Colon (tissue), 2 donors: ENCODE data around the gene CORO7.
"Not testable (repeated sequence)": the region's sequence is repeated elsewhere in the genome, so short reads cannot be mapped to it uniquely, and the experiment has no call there.

Experiments
- FAIRE-seq: peaks from 2 replicates; lab custom pipeline; 2012; peaks lifted over from hg19 to GRCh38; lab: Jason Lieb, UNC
- donor health status: control.
- donor health status: control.

CORO7 gene

DNA sequence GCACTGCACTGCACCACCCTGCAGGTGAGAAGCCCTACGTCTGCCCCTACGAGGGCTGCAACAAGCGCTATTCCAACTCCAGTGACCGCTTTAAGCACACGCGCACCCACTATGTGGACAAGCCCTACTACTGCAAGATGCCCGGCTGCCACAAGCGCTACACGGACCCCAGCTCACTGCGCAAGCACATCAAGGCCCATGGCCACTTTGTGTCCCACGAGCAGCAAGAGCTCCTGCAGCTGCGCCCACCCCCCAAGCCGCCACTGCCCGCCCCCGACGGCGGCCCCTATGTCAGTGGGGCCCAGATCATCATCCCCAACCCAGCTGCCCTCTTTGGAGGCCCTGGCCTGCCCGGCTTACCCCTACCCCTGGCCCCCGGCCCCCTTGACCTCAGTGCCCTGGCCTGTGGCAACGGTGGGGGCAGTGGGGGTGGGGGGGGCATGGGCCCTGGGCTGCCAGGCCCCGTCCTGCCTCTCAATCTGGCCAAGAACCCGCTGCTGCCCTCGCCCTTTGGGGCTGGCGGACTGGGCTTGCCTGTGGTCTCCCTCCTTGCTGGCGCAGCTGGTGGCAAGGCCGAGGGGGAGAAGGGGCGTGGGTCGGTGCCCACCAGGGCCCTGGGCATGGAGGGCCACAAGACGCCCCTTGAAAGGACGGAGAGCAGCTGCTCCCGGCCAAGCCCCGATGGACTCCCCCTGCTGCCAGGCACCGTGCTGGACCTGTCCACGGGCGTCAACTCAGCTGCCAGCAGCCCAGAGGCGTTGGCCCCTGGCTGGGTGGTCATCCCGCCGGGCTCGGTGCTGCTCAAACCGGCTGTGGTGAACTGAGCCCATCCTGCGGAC lies 79.5 kb downstream of the CORO7 start:
- FAIRE-seq: no peak

DNA sequence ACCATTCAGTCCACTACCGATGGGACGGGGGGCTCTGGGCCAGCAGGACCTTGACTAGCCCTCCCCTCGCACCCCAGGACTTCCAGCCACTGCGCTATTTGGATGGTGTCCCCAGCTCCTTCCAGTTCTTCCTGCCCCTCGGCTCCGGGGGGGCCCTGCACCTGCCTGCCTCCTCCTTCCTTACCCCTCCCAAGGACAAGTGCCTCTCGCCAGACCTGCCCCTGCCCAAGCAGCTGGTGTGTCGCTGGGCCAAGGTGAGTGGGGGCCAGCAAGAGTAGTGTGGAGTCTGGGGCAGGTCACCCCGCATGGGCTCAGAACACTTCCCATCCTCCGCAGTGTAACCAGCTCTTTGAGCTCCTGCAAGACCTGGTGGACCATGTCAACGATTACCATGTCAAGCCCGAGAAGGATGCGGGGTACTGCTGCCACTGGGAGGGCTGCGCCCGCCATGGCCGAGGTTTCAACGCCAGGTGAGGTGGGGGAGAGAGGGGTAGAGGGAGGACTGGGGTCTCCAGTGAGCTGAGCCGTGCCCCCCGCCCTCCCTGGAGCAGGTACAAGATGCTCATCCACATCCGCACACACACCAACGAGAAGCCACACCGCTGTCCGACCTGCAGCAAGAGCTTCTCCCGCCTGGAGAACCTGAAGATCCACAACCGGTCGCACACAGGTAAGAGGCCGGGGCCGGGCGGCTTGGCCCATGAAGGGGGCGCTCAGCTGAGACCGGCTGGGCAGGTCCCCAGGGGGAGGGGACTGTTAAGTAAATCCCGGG lies 81.5 kb downstream of the CORO7 start:
- FAIRE-seq: no peak

DNA sequence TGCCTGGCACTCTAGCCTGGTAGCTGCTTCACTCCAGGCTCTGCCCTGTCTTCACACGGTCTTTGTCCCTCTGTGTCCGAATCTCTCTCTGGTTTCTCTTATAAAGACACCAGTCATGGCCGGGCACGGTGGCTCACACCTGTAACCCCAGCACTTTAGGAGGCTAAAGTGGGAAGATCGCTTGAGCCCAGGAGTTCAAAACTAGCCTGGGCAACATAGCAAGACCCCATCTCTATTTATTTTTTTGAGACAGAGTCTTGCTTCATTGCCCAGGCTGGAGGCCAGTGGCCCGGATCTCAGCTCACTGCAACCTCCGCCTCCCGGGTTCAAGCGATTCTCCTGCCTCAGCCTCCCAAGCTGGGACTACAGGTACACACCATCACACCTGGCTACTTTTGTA lies 82.7 kb downstream of the CORO7 start:
- FAIRE-seq: not testable (repeated sequence)

DNA sequence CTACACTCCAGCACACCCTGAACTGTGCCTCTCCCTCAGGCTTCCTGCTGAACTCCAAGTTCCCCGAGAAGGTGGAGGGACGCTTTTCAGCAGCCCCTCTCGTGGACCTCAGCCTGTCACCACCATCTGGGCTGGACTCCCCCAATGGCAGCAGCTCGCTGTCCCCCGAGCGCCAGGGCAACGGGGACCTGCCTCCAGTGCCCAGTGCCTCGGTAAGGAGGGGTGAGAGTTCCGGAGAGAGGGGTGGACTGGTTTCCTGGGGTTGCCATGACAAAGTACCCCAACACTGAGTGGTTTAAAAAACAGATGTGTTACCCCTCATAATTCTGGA lies 83.1 kb downstream of the CORO7 start:
- no peak for FAIRE-seq

DNA sequence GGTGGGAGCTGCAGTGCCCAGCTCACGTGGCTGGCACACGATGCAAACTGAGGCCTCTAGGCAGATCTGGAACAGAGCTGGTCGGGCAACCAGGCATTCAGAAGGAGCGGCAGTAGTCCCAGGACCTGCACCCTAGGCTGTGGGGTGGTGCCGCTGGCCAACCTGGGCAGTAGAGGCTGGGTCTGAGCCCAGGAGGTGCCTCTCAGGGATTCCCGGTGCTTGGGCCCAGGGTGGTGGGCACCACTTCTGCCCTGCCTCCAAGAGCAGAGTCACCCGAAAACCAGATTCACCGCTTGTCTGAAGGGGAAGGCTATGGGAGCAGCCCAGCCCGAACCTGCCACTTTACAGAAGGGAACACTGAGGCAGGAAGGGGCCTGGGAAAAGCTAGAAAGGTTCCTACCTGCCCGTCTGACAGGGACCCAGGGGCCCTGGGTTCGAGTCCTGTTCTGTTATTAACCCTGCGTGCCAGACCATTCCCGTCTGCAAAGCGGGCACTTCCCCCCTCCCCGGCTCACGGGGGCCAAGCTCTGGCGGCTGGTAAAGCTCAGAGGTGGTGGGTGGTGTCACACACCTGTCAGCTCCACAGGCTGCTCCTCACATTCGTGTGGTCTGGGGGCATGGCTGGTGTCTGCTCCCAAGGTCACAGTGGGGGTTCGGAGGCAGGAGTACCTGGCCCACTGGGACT lies 83.6 kb downstream of the CORO7 start:
- no peak for FAIRE-seq

DNA sequence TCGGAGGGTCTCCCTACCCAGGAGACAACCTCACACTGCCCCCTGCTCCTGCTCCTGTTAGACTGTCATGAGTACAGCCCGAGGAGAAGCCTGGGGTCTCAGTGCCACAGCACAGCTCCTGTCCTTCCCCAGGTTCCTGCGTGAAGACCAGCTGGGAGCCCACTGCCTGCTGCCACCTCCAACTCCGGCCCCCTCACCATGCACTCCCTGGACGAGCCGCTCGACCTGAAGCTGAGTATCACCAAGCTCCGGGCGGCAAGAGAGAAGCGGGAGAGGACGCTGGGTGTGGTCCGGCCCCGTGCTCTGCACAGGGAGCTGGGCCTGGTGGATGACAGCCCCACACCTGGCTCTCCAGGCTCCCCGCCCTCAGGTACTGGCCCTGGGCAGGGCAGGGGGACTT lies 84.3 kb downstream of the CORO7 start:
- no peak for FAIRE-seq

DNA sequence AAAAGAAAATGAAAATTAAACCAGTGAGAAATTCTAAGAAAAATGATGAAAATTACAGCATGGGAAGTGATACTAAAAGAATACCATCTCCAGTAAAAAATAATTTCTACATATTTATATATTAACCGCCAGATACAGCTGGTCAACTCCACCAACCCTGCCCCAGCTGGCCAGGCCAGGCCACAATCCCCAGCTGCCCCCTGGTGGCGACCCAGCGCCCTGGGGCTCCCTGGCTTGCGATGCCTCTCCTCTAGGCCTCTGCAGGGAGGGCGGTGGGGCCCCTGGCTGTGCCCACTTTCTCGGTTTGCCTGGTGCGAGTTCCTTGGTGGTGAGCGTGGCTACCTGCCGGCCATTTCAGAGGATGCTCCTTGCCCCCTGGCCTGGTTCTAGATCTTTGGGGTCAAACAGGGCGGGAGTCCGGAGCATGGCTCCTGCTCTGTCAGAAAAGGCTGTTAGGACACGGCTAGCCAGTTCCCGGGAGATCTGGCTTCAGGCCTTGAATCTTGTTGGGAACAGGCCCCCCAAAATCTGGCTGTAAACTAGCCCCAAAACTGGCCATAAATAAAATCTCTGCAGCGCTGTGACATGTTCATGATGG lies 86.0 kb downstream of the CORO7 start:
- no peak for FAIRE-seq

DNA sequence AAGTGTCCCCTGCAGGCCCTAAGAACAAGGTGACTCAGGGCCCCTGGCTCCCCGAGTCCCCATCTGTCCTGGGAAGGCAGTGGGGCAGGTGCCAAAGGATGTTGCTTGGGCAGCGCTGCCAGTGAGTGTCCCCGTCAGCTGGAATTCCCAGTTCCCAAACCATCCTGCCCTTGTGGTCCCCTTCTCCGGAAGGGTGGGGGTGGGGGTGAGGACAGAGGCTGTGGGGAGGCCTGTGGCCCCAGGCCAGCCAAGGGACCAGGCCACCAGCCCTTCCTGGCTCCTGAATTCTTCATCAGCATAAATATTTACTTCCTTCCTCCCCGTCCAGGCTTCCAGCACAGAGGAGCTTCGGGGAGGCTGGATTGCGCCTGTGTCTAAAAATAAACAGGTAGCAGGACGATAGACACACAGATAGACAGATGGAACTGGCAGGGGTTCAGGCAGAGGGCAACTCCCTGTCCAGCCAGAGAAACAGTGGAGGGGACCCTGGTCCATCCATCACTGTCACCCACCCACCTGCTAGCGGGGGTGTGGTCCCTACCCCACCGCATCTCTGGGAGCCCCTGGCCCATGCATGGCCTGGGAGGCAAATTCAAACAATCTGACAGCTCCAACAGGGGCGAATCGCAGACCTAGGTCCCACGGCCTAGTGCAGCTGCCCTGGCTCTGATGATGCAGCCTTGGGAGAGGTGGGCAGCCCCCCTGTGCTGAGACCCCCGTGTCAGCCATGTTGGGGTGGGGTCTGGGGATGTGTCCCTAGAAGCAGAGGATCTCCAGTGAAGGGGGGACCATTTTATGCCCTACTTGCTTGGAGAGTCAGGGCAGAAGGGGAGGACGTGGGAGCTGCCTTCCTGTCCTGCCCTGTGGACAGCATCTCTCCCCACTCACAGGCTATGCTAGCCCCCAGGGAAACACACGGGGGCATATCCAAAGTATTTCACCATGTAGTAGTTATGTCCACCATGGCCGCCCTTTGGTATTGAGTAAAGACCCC lies 87.3 kb downstream of the CORO7 start:
- FAIRE-seq: no peak

DNA sequence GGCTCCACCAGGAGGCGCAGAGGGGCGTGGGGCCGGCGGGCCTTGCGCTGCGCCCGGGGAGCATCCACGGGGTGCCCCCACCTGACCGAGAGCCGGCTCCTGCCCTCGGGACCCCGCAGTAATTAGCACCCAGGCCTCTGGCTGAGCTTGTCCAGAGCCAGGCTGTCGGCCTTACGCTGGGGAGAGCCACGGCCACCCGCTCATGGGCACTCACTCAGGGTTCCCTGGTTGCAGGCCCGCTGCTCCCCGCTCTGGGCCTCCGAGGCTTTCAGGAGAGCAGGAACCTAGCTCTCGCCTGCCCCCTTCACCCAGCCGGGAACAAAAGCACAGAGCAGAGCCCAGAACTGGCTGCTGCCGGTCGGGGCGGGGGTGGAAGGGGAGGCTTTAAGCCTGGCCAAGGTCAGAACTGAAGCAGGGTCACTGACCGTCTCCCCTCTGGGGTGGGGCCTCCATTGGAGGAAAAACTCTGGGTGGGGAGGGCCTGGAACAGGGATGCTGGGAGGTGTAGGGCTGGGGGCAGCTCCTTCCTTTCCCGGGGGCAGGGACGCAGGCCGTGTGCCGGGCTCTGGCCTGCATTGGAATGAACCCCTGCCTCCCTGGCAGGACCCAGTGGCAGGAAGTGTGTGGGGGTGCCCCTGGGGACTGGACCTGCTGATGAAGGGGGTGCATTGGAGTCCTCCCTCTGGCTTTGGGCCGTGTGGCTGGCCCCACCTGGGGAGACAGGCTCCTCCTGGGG lies 88.2 kb downstream of the CORO7 start:
- FAIRE-seq: no peak

DNA sequence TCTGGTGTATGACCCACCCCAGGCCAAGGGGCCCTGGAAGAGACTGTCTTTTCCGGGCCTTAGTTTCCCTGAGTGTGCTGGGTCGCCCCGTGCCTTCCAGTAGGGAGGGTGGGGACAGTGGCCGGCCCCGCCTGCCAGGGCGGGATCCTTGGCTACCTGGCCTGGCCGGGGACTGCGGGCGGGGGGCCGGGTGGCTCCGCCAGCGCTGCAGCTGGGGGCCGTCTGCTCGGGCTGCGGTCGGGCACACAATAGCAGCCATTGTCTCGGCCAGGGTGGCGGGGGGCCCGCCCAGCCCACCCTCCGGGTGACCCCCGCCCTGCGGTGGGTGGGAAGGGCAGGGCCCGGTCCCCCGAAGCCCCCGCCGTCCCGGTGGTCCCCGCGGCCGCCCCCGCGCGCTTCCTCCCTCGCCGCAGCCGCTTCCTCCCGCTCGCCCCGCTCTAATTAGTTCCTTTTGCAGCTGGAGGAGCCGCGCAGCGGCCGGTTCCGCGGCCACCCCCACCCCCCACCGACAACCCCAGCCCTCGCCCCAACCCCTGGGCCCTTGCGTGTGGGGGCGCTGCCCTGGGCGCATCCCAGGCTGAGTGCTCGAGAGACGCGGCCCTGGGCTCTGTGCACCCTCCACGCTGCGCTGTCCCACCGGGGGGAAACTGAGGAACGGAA lies 88.9 kb downstream of the CORO7 start:
- FAIRE-seq: no peak

DNA sequence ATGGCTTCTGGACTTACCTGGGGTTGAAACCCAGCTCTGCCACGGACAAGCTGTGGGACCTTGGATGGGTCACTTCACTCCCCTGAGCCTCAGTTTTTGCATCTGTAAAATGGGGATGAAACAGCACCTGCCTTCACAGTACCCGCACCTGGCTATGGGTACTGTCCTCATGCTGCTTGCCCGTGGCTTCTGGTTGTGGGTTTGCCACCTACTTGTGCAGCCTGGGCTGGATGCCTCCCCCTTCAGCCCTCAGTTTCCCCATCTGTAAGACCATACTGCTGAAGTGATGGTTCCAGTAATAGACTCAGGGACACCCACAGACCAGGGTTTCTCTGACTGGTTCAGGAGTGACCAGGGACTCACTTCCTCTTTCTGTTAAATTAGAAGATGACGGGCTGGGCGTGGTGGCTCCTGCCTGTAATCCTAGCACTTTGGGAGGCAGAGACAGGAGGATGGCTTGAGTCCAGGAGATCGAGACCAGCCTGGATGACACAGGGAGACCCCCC lies 91.1 kb downstream of the CORO7 start:
- no peak for FAIRE-seq

DNA sequence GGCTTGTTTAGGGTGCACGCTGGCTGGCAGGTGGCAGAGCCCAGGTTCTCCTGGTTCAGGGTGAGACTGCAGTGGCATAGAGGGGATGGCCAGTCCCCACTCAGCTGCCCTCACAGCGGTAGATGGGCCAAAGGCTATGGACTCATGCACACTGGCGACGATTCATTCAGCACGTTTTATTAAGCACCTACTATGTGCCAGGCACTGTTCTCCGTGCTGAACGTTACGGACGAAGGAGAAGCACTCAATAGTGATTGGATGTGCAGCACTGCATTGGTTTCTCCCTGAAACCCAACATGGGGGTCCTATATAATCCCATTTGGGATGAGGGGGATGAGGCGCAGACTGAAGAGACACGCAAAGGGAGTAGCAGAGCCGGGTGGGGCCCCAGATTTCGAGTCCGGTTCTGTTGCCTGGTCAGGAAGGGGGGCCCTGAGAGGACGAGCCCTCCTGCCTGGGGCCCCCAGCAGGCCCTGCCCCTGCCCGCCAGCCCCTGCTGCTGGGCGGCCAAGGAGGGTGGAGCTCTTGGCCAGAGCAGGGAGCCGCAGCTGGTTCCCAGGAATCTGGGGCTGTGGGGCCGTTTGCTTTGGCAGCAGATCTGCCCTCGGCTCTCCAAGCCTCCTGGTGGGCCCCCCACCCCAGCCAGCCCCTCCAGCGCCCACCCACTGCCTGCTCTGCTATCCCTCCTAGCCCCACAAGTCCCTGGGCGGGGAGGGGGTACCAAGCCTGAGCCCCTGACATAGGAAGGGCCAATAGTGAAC lies 91.7 kb downstream of the CORO7 start:
- FAIRE-seq: no peak

DNA sequence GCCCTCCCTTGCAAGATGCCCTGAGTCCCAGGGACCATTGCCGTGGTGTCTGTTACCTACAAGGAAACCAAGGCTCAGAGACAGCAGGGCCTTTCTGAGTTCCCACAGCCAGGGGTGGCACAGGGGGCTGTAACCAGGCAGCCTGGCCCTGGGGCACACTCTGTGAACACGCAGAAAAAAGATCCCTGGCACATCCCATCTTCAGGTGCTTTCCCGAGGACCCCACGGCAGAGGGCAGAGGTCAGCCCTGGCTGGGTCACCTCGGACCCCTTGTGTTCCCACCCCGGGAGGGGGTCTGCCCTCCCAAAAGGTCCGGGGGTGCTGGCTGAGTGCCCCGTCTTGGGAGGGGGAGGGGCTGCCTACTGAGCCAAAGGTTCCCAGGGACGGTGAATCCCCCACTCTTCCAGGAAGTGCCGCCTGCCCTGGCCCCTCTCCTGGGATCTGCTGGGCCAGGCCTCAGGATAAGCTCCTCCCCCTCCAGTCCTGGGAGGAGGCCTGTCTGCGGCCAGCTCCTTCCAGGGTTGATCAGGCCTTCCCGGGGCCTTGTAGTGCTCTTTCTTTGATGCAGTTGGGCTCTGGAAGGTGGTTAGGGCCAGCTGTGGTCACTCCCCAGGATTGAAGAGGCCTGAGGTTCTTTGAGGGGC lies 92.4 kb downstream of the CORO7 start:
- no peak for FAIRE-seq

DNA sequence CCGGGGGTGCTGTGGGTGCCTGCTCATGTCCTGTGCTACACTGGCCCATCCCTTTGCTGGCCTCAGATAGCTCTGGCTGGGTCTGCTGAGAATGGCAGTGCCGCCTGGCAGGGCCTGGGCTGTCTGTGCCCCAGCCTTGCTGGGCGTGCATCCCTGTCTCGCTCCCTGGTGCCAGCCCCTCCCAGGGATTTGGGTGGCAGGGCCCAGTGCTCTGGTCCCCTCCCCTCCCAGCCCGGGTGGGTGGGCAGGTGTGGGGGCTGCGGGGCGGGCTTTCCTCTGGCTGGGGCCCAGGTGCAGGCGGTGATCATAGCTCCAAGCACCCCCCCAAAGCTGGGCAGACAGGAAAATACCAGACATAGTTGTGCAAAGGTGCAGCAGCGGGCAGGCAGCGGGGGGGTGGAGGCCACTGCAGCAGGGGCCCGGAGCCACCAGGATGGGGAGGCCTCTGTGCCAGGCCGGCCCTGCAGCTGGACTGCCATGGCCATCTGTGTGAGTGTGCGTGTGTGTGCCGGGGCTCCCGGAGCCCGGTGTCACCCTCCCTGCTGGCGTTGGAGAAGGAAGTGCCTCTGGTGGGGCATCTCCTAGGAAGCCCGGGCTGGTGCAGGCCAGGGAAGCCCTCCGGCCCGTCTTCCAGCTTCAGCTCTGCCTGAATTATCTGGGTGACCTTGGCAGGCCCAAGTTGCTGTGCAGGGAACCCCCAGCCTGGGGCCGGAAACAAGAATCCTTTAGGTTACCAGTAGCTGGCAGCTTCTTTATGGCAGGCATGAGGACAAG lies 93.1 kb downstream of the CORO7 start:
- no peak for FAIRE-seq

DNA sequence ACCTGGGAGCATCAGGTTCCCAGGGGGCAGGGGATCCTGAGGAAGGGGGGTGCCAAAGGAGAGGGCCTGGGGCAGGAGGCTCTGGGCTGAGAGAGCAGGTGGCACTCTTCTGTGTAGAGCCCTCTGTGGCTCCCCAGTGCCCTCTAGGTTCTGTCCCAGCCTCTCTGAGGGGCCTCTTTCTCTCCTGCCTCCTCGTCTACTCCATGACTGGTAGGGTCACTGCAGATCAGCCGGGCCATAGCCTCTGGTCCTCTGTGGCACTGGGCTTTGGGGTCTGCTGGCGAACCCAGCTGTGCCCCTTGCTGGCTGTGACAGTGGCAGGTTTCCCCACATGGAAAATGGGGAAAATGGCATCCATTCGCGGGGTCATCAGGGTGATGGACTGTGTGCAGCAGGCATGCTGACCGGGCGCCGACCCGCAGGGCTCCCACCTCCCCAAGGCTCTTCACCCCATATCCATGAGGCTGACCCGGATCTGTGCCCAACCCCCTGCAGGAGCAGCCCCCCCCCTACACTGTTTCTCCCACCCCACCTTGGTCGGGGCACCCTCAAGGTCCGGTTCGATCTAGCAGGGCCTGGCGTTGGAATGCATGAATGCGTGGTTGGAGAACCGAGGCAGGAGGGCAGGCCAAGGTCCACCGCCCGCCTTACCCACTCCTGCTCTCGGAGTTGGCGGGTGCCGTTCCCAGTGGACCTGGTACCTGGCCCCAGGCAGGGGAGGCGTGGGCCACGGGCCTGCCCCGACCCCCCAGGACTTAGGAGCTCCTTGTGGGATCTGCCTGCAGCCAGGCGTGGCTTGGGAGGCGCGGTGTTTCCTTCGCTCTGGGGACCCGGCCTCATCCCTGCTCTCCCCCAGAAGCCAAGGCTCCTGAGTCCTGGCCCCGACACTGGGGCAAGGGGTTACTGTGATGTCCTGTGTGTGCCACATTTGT lies 94.0 kb downstream of the CORO7 start:
- FAIRE-seq: no peak

DNA sequence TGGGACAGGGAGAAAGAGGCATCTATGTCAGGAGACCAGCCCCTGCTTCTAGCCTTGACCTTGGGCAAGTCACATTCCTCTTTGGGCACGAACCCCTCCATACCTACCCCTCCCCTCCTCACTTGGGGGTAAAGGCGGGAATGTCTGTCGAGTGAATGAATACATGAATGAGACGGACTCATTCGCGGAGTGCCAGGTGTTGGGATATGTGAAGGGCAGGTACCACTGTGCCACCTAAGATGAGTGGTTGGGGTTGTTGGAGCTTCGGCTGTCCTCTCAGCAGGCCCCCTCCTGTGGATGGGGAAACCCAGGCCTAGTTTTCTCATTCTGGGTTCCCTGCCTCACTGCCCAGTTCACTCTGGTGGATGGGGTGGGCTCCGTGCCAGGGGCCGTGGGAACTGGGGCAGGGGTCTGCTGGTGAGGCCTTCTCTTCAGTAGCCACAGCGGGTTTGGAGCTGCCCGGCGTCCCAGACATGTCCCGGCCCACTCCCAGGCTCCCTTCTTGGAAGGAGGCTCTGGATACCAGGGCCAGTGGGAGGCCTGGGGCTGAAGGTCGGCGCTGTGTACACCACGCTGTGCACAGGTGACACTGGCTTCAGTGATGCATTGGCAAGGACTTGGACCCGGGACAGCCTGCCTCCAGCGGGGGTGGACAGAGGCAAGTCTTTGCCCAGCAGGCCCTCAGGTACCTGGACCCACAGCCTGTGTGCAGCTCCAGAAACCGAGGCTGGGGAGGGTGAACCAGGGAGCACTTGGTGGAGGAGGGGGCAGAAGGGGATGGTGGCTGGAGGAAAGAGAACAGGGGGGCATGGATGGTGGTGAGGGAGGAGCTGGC lies 94.9 kb downstream of the CORO7 start:
- no peak for FAIRE-seq
